ENCODE measurements around the gene SLC25A44.
A peak's percentile ranks its signal among the peaks of the same experiment; 100 is the strongest.
"Not testable (repeated sequence)": the region's sequence is repeated elsewhere in the genome, so short reads cannot be mapped to it uniquely, and the experiment has no call there.

Gene SLC25A44

DNA sequence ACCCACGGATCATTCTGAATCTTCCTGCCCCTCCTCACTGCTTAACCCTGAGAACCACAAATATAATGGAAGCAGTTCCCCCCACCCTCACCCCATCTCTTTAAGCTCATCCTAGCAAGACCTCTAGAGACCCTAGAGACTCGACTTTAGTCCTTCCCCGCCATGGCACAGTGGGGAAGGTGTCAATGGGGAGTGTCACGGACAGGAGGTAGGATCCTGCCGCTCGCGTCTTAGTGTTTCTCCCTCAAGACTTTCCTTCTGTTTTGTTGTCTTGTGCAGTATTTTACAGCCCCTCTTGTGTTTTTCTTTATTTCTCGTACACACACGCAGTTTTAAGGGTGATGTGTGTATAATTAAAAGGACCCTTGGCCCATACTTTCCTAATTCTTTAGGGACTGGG is 18.2 kb downstream of the SLC25A44 start:
- DNase-seq, result no peak

DNA sequence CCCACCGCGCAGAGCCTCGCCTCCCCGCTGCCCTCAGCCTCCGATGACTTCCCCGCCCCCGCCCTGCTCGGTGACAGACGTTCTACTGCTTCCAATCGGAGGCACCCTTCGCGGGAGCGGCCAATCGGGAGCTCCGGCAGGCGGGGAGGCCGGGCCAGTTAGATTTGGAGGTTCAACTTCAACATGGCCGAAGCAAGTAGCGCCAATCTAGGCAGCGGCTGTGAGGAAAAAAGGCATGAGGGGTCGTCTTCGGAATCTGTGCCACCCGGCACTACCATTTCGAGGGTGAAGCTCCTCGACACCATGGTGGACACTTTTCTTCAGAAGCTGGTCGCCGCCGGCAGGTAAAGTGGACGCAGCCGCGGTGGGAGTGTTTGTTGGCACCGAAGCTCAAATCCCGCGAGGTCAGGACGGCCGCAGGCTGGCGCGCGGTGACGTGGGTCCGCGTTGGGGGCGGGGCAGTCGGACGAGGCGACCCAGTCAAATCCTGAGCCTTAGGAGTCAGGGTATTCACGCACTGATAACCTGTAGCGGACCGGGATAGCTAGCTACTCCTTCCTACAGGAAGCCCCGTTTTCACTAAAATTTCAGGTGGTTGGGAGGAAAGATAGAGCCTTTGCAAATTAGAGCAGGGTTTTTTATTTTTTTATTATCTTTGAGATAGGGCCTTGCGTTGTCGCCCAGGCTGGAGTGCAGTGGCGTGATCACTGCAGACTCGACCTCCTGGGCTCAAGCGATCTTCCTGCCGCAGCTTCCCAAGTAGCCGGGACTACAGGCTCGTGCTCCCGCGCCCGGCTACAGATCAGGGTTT is 19.1 kb downstream of the SLC25A44 start, which contains the start of gene PMF1:
Gene PMF1 (plus strand): TSS at position 175 of the 811 bp plus-strand sequence. CDS start 9 bp downstream, at position 184.
- DNase-seq, result peak; percentile 98

DNA sequence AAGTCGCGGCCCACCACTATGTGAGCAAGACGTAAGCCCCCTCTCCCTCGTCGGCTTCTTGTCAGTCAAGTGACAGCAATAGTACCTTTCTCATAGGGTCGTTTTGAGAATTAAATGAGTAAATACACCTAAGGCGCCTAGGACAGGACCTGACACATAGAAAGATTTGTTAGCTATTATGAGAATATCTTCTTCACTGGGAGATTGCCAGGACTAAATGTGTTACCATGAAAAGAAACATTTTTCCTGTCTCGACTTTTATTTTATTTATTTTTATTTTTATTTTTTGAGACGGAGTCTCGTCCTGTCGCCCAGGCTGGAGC is 19.7 kb downstream of the SLC25A44 start:
- DNase-seq, result no peak

DNA sequence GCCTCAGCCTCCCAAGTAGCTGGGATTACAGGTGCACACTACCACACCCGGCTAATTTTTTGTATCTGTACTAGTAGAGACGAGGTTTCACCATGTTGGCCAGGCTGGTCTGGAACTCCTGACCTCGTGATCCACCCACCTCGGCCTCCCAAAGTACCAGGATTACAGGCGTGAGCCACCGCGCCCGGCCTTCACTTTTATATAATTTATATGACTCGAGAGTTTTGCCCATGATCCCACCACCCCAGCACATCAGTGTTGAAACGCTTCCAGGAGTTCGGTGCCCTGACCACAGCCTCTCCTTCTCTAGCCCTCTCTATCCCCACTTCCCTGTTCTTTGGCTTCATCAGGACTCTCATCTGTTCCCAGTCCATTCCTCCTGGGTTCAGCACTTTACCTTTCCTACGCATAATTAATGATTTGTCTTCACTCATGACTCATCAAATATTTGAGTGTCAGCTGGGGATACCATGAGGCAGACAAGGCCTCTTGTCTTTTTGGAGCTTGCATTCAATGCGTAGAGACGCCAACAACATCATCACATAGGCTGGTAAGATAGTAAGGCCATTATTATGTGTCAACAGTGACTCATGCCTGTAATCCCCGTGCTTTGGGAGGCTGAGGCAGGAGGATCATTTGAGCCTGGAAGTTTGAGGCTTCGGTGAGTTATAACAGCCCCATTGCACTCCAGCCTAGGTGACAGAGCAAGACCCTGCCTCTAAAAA is 20.3 kb downstream of the SLC25A44 start:
- DNase-seq, result no peak

DNA sequence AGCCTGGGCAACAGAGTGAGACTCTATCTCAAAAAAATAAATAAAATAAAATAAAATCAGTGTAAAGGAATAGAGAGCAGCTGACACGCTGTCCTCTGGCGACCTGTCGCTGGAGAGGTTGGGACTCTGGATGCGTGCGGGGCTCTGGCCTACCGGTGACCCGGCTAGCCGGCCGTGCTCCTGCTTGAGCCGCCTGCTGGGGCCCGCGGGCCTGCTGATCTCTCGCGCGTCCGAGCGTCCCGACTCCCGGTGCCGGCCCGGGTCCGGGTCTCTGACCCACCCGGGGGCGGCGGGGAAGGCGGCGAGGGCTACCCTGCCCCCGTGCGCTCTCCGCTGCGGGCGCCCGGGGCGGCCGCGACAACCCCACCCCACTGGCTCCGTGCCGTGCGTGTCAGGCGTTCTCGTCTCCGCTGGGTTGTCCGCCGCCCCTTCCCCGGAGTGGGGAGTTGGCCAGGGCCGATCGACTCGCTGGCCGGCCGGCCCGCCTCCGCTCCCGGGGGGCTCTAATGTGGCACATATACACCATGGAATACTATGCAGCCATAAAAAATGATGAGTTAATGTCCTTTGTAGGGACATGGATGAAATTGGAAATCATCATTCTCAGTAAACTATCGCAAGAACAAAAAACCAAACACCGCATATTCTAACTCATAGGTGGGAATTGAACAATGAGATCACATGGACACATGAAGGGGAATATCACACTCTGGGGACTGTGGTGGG is 22.6 kb downstream of the SLC25A44 start:
- DNase-seq, result not testable (repeated sequence)

DNA sequence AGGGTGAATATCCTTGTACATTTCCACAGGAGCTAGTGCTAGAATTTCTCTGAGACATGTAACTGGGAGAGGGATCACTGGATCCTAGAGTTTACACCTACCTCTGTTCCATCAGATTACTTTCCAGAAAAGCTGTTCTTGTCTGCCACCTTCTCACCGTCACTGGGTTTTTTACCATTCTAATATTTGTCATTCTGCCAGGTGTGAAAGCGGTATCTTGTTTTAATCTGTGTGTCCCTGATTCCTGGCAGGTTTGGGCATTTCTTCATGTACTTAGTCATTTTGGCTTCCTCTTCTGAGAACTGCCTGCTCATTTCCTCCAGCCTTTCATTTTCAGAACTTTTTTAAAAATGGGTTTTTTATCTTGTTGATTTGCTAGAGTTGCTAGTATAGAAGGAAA is 24.0 kb downstream of the SLC25A44 start:
- DNase-seq, result peak; percentile 62

DNA sequence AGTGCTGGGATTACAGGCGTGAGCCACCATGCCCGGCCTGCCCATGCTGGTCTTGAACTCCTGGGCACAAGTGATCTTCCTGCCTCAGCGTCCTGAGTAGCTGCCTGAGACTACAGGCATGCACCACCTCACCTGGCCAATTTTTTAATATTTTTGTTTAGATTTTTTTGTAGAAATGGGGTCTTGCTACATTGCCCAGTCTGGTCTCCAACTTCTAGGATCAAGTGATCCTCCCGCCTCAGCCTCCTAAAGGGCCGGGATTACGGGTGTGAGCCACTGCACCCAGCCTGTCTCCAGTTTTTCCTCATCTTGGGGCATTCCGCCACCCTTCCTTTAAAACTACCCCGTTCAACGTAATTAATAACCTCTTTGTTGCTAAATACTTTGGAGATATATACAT is 26.3 kb downstream of the SLC25A44 start:
- no peak for DNase-seq

DNA sequence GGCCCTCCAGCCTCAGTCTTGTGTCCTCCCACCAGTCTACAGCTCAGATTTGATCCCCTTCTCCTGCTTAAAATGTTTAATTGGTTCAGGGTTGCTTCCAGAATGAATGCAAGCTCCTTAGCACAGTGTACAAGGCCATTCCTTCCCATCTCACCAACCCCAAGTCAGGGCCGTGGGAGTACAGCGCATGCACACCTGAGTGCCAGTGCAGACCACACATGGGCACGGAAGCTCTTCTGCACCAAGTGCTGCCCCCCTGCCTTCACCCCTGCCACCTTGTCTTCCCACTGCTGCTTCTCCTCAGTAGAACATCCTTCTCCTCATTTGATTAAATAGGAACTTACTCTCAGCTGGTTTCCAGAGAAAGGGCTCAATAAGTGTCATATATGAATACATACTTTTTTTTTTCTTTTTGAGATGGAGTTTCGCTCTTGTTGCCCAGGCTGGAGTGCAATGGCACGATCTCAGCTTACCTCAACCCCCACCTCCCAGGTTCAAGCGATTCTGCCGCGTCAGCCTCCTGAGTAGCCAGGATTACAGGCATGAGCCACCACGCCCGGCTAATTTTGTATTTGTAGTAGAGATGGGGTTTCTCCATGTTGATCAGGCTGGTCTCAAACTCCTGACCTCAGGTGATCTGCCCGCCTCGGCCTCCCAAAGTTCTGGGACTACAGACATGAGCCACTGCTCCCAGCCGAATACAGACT is 28.2 kb downstream of the SLC25A44 start:
- DNase-seq, result no peak

DNA sequence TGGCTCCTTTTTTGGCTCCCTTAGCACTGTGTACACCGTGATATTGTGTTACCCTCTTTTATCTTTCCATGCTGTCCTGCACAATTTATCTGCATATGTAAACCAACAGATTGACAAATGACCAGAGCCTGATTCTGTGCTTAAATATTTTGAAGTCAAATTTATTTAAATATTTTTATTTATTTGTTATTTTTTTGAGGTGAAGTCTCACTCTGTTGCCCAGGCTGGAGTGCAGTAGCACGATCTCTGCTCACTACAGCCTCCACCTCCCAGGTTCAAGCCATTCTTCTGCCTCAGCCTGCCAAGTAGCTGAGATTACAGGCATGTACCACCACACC is 31.7 kb downstream of the SLC25A44 start:
- DNase-seq, result no peak

DNA sequence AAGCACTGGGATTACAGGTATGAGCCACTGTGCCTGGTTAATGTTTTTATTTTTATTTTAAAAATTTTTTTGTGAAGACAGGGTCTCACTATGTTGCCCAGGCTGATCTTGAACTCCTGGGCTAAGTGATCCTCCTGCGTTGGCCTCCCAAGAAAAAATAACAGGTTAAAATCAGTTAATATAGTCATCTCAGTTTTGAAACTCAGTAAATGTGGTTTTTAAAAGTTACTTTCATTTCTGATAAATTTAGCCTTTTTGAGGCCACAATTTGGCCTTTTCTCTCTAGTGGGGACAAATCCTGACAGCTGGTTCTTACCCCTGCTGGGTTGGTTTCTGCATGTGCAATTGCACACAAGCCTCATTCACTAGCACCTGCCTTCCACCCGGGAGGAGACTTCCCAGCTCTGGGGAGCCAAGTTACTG is 32.2 kb downstream of the SLC25A44 start:
- peak; percentile 87 for DNase-seq

DNA sequence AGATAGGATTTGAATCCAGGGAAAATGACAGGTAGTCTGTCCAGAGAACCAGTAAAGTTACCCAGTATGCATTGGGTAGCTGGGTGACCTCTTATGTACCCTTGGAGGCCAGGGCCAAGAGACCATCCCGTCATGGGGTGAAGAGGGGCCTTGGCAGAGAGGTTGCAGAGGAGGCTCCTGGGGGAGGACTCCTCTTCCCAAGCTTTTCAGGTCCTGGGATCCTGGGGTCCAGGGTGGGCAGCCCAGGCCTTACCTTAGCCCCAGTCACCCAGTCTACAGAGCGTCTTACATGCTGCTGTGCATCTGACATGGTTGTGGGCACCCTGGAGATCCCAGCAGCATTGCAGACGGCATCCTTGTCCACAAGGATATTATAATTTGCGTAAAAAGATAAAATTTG is 32.9 kb downstream of the SLC25A44 start:
- no peak for DNase-seq

DNA sequence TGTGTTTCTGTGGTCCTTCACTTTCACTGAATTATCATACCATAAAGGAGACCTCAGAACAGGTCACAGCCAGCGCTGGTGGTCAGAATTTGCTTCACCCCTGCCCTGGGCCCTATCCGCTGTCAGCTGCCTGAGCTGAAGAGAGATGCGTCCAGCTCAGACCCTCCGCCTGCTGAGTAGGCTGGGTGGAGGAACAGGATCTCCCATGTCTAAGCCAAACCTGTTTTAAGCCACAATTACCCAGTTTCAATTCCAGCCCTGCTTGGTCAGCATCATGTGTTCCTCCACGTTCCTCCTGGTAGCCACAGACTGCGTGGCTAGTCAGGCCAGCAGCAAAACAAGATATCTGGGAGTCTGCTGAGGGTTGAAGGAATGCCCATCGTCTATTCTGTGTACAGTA is 34.6 kb downstream of the SLC25A44 start:
- peak; percentile 80 for DNase-seq

DNA sequence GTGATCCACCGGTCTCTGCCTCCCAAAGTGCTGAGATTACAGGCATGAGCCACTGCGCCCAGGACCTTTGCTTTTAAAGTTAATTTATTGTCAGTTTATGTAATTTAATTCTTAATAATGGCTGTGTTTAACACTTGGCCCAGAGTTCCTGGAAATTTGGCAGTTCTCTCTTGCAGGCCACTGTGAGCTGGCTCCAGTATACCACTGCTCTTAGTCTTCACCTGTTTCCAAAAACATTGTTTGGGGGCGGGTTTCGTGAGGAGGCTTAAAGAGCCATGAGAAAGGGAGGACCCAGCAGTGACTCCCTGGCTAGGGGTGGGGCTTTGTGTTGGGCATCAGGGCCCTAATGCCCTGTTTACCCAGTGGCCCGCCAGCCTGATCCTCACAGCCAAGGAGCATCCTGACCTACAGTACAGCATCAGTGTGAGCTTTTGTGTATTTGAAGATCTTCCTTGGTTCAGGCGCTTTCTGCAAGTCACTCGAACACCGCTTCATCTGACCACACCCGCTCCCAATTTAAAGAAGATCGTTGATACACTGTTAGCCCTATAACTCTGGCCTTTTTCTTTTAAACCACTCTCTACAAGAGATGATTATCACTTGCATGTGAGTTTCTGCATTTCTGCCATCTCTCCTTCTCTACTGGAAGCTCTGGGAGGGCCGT is 36.0 kb downstream of the SLC25A44 start:
- no peak for DNase-seq

DNA sequence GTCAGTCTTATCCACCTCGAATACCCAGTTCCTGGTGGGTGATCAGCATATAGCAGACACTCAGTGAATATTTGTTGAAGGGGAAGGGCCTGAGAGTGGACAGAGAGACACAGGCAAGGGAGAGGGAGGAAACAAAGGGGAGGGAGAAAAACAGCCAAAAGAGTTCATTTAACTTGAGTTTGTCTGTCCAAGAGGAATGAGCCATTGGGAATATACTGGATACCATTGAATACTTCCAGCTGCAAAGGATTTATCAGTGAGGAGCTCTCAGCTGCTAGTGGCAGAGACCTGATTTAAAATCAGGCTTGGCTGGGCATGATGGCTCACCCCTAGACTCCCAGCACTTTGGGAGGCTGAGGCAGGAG is 36.6 kb downstream of the SLC25A44 start:
- DNase-seq, result no peak

DNA sequence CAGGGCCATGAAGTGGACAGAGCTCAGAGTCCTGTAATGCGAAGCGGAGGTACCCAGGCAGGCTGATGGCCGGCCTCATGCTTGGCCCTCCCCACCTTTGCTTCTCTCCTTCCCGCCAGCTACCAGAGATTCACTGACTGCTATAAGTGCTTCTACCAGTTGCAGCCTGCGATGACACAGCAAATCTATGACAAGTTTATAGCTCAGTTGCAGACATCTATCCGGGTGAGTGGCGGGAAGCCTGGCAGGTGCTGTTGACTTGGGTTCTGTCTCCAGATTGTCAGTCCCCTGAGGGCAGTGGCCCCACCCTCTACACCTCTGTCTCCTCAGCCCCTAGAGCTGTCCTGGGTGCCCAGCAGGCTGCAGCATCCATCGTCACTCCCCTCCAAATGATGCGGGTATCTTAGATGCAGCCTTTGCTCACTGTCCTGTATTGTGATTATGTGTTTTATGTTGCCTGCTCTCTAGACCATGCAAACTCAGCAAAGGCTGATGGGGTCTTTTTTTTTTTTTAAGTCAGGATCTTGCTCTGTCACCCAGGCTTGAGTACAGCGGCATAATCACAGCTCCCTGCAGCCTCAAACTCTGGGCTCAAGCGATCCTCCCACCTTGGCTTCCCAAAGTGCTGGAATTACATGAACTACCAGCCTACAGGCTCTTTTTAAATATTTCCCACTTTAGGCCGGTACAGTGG is 38.4 kb downstream of the SLC25A44 start:
- no peak for DNase-seq

DNA sequence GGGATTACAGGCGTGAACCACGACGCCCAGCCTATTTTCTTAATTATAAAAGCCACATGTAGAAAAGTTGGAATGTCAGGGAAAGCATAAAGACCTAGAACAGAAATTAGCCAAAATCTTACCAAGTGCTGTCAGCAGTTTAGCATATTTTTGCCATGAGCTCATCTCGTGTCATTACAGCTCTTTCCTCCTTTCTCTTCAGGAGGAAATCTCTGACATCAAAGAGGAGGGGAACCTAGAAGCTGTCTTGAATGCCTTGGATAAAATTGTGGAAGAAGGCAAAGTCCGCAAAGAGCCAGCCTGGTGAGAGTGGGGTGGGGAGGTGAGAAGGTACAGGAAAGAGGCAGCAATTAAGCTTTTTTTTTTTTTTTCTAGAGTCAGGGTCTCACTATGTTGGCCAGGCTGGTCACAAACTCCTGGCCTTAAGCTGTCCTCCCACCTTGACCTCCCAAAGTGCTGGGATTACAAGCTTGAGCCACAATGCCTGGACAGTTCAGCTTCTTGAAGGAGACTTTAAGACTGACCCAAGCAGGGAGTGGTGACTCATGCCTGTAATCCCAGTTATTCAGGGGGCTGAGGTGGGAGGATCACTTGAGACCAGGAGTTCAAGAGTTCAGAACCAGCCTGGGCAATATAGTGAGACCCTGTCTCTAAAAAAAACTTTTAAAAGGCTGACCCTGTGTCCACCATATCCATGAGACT is 39.7 kb downstream of the SLC25A44 start:
- DNase-seq, result no peak

DNA sequence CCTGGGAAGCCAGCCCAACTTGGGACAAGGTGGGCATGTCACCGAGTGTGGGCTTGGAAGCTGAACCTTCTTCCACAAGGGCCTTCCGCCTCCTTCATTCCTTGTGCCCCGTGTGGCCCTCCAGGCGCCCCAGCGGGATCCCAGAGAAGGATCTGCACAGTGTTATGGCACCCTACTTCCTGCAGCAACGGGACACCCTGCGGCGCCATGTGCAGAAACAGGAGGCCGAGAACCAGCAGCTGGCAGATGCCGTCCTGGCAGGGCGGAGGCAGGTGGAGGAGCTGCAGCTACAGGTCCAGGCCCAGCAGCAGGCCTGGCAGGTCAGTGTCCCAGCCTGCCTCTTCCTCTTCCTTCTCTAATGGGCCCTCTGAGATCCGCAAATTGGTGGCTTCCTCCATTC is 42.3 kb downstream of the SLC25A44 start:
- DNase-seq, result no peak

DNA sequence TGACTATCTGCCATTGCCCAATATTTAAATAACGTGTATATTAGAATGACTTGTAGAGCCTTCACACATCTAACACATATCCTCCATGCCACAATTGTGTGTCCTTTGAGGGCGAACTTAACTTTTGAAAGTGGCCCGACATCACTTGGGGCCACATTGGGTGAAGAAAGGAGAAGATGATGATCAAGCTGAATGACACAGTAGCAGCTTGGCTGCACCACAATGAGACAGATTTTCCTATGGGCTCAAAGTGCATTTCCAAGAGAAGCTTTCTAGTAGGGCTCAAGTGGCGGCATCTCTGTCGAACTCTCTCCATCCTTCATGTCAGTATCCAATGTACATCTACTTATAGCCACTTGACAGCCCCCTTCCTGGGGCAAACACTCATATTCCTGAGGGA is 44.3 kb downstream of the SLC25A44 start:
- no peak for DNase-seq

DNA sequence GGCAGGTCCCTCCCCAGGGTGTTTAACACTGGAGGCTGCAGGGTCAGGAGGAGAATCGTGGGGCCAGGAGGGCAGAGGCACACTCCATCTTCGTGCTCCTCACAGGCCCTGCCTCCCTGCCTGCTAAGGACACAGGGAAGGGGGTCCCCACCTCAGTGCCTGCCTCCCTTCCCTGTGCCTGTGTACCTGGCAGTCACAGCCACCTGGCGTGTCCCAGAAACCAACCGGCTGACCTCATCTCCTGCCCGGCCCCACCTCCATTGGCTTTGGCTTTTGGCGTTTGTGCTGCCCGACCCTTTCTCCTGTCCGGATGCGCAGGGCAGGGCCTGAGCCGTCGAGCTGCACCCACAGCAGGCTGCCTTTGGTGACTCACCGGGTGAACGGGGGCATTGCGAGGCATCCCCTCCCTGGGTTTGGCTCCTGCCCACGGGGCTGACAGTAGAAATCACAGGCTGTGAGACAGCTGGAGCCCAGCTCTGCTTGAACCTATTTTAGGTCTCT is 47.5 kb downstream of the SLC25A44 start:
- no peak for DNase-seq

DNA sequence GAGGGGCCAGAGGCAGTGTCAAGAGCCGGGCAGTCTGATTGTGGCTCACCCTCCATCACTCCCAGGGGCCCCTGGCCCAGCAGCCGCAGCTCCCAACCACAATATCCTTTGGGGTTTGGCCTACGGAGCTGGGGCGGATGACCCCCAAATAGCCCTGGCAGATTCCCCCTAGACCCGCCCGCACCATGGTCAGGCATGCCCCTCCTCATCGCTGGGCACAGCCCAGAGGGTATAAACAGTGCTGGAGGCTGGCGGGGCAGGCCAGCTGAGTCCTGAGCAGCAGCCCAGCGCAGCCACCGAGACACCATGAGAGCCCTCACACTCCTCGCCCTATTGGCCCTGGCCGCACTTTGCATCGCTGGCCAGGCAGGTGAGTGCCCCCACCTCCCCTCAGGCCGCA is 48.0 kb downstream of the SLC25A44 start, which contains the start of gene BGLAP:
Gene BGLAP (plus strand): TSS at position 259 of the 400 bp plus-strand sequence. CDS start 48 bp downstream, at position 307.
- no peak for DNase-seq

DNA sequence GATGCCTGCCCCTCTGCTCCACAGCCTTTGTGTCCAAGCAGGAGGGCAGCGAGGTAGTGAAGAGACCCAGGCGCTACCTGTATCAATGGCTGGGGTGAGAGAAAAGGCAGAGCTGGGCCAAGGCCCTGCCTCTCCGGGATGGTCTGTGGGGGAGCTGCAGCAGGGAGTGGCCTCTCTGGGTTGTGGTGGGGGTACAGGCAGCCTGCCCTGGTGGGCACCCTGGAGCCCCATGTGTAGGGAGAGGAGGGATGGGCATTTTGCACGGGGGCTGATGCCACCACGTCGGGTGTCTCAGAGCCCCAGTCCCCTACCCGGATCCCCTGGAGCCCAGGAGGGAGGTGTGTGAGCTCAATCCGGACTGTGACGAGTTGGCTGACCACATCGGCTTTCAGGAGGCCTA is 48.8 kb downstream of the SLC25A44 start:
- DNase-seq, result no peak

Measured in RPMI8226 (cell line).